Astrocyte of the cerebellum (primary cell): ENCODE measurements around the gene INPP5D.

Experiments used
- DNase-seq: peaks from one replicate; pipeline ENCODE4 v3.0.0-alpha.2; 2011; ENCODE audit warnings: low read depth
- H3K4me3 ChIP-seq: 2 replicates; pipeline ENCODE4 v1.5.1; 2011; ENCODE audit warnings: mild to moderate bottlenecking, low read depth, low read length, moderate library complexity
- in situ Hi-C: cut with HindIII; loops from 2 replicates; pipeline ENCODE4 v1.10.0; 2017; ENCODE audit warnings: low sequenced_read_pairs
- TF ChIP-seq, protein P1 (sequence below): IDR thresholded peaks from 2 replicates; pipeline ENCODE4 v1.5.1; 2012; ENCODE audit warnings: low read length, low read depth, moderate library complexity, mild to moderate bottlenecking; ENCODE audit errors: missing control alignments

INPP5D gene

DNA sequence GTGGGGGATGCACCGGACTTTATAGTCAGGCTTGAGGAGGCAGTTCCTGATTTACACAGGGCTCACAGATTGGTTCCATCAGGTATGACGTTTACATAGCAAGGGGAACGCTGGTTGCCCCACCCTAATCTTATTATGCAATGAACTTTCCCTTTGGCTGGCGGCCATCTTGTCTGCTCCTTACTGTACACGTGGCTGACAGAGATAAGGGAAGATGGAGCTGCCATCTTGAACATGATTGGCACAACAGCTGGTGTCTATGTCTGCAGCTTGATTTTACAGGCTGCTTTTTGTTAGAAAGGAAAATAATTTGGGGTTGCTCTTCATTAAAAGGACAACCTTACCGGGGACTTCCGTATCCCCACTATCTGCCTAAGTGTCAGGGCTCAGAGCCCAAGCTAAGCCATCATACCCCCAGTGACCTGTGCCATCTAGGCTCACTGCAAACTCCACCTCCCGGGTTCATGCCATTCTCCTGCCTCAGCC, 157.8 kb downstream of the INPP5D start:
- in situ Hi-C loops: no loop called here
- DNase-seq: no peak
- no peak overlapping the region for H3K4me3 ChIP-seq
- TF ChIP-seq, protein P1, sequence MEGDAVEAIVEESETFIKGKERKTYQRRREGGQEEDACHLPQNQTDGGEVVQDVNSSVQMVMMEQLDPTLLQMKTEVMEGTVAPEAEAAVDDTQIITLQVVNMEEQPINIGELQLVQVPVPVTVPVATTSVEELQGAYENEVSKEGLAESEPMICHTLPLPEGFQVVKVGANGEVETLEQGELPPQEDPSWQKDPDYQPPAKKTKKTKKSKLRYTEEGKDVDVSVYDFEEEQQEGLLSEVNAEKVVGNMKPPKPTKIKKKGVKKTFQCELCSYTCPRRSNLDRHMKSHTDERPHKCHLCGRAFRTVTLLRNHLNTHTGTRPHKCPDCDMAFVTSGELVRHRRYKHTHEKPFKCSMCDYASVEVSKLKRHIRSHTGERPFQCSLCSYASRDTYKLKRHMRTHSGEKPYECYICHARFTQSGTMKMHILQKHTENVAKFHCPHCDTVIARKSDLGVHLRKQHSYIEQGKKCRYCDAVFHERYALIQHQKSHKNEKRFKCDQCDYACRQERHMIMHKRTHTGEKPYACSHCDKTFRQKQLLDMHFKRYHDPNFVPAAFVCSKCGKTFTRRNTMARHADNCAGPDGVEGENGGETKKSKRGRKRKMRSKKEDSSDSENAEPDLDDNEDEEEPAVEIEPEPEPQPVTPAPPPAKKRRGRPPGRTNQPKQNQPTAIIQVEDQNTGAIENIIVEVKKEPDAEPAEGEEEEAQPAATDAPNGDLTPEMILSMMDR: no peak

DNA sequence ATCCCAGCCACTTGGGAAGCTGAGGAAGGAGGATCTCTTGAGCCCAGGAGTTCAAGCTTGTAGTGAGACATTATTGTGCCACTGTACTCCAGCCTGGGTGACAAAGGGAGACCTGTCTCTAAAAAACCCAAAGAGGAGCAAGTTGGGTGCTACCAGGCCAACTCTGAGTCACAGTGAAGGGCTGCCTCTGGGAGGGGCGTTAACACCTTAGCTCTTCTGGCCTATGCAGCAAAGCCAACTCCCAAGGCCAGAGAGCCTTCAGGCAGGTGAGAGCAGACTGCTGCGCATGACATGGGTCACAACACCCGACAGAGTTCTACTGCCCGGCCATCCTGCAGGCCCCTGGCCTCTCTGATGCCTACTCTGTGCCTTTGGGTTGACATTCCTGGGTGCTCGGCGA, 158.7 kb downstream of the INPP5D start:
- DNase-seq: no peak
- in situ Hi-C loops: no loop called here
- no peak overlapping the region for H3K4me3 ChIP-seq
- TF ChIP-seq, protein P1: no peak

DNA sequence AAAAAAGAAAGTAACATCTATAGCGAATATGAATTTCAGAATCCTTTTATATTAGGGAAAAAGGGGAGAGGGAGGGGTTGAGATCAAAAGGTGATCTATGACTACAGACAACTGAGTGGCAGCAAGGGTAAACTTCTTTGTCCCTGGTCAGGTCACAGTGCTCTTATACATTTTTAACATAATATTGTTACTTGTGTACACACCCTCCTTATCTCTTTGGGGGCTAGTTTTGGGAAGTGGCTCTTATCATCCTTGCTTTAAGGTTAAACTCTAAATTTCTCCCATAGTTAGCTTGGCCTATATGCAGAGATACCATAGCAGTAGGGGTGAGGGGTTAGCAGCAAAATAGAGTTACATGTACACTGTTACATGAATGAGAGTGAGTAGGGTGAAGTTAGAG, 159.7 kb downstream of the INPP5D start:
- DNase-seq: no peak
- TF ChIP-seq, protein P1: no peak
- in situ Hi-C loops: no loop called here
- H3K4me3 ChIP-seq: no peak overlapping the region

DNA sequence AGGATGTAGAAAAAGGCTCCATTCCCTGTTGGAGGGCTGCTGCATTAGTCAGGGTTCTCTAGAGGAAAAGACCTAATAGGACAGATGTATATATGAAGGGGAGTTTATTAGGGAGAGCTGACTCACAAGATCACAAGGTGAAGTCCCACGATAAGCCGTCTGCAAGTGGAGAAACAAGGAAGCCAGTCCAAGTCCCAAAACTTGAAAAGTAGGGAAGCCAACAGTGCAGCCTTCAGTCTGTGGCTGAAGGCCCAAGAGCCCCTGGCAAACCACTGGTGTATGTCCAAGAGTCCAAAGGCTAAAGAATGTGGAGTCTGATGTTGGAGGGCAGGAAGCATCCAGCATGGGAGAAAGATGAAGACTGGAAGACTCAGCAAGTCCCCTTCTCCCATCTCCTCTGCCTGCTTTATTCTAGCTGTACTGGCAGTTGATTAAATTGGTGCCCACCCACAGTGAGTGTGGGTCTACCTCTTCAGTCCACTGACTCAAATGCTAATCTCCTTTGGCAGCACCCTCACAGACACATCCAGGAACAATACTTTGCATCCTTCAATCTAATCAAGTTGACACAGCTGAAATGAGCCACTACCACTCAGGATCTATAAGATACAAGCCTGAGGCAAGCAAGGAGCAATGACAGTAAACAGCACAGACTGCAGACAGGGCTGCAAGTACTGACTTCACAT, 161.4 kb downstream of the INPP5D start:
- DNase-seq: no peak
- no peak overlapping the region for H3K4me3 ChIP-seq
- in situ Hi-C loops: no loop called here
- TF ChIP-seq, protein P1: no peak

- no peak overlapping the region for H3K4me3 ChIP-seq
- TF ChIP-seq, protein P1: no peak
- in situ Hi-C loops: no loop called here
- DNase-seq: no peak
These were observed 163.1 kb downstream of the INPP5D start for GRCh38 chr2:233223059-233223894.

DNA sequence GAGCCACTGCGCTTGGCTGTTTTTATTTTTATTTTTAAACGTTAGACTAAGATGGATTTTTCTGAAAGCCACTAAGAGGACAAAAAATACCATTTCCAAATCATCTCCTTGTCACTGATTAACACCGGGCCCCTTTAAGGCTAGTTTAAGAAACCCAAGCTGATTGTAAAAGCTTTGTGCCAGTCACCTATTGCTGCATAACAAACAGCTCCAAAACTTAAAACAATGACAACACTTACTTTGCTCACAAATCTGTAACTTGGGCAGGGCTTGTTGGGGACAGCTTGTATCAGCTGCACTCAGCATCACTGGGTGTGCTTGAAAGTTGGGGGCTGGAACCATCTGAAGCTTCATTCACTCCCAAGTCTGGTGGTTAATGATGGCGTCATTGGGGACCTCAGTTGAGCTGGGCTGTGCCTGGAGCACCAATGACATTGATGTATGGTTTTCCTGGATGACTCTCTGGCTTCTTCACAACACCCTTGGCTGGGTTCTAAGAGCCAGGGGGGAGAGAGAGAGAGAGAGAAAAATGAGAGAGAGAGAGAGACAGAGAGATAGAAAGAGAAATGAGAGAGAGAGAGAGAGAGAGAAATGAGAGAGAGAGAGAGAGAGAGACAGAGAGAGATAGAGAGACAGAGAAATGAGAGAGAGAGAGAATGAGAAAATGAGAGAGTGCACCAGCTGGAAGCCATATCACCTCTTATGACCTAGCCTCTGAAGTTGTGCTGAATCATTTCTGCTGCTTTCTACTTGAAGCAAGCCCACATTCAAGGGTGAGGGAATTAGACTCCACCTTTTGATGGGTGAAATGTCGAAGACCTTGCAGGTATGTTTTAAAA, 165.3 kb downstream of the INPP5D start:
- in situ Hi-C loops: loop anchor here (25.0 kb wide), 1 partner anchor 363 kb away; the partner anchor contains the start of gene SNORC
- no peak overlapping the region for H3K4me3 ChIP-seq
- TF ChIP-seq, protein P1: no peak
- no peak for DNase-seq
